Gastrocnemius medialis (tissue), 4 donors: ENCODE measurements around the gene SLC6A17. TPM values are rescaled to one million over a fixed set of nuclear protein-coding genes. Genes with fewer than 3 reads are reported as not detected.
A peak's percentile ranks its signal among the peaks of the same experiment; 100 is the strongest.

Experiments
- ATAC-seq, 2 donors: fragments of 150-250 bp; one replicate each; pipeline ENCODE4 v1.9.1; 2016
- DNase-seq, 2 donors: peaks; one replicate each; pipeline ENCODE4 v3.0.0-alpha.2; 2019
- H3K27ac ChIP-seq, 4 donors: fragments of 200-600 bp; sonication (generic); 1 replicate in 1 of 4; 2 replicates in 3 of 4; pipeline ENCODE4 v1.5.1; 2016 to 2018; ENCODE audit warnings: mild to moderate bottlenecking in 2 of 4, moderate library complexity in 1 of 4
- H3K27me3 ChIP-seq, 3 donors: fragments of 200-600 bp; sonication (generic) in 2 of 3; 1 replicate in 1 of 3; 2 replicates in 2 of 3; pipeline versions ENCODE4 v1.5.1 to v1.6.0; 2016 to 2019; ENCODE audit warnings: mild to moderate bottlenecking in 1 of 3, moderate library complexity in 1 of 3
- H3K36me3 ChIP-seq, 2 donors: fragments of 200-600 bp; sonication (generic) in 1 of 2; one replicate each; pipeline ENCODE4 v1.5.1; 2017 to 2018
- H3K4me1 ChIP-seq, 2 donors: fragments of 200-600 bp; sonication (generic) in 1 of 2; one replicate each; pipeline ENCODE4 v1.5.1; 2016 to 2017; ENCODE audit warnings: mild to moderate bottlenecking in 2 of 2
- H3K4me3 ChIP-seq, 4 donors: fragments of 200-600 bp; sonication (generic) in 3 of 4; 1 replicate in 1 of 4; 2 replicates in 3 of 4; pipeline ENCODE4 v1.5.1; 2016 to 2019; ENCODE audit warnings: mild to moderate bottlenecking in 2 of 4
- H3K9me3 ChIP-seq, 3 donors: fragments of 200-600 bp; sonication (generic) in 2 of 3; 1 replicate in 1 of 3; 2 replicates in 2 of 3; pipeline ENCODE4 v1.5.1; 2016 to 2019
- CTCF ChIP-seq, 5 experiments: fragments of 450-650 bp in 3 of 5; fragments of 200-600 bp in 2 of 5; sonication (generic) in 2 of 5; IDR thresholded peaks in 4 of 5; conservative IDR thresholded peaks in 1 of 5; 1 replicate in 4 of 5; 2 replicates in 1 of 5; pipeline ENCODE4 v1.5.1; 2016 to 2019; ENCODE audit warnings: antibody characterized with exemption in 5 of 5, mild to moderate bottlenecking in 3 of 5, moderate library complexity in 3 of 5
- POLR2A ChIP-seq, 2 donors: fragments of 450-650 bp; IDR thresholded peaks; one replicate each; pipeline ENCODE4 v1.6.1; 2017; ENCODE audit warnings: antibody characterized with exemption in 2 of 2, mild to moderate bottlenecking in 2 of 2, moderate library complexity in 2 of 2
- in situ Hi-C, 4 donors: fragments of 200-750 bp; cut with MboI; loops; one replicate each; pipeline versions ENCODE4 v1.15.0 to v1.8.0; 2017; ENCODE audit warnings: low sequenced_read_pairs in 4 of 4
- intact Hi-C: fragments of 100-400 bp; cut with DNase I; formaldehyde crosslinking; loops from one replicate; pipeline ENCODE4 v1.15.1; 2023; ENCODE audit warnings: low total_unique reads
- total RNA-seq, 4 donors: library from RNA; depleted of rRNA; stranded (reverse); fragments of >200 nt; gene quantifications; one replicate each; pipeline versions ENCODE4 v1.1.0 to v1.2.3, GENCODE V29; 2016

SLC6A17 gene
- total RNA-seq, 4 donors from 2014 or later = 0.02 to 0.03 TPM; not detected in 2

GRCh38 chr1:110208916-110209645, 58.8 kb downstream of the SLC6A17 start:
- Histone ChIP-seq H3K36me3 (no peaks in the 10 kb centered on the region), H3K27me3 (peaks cover 7 to 17% (median 14%) of the 10 kb centered on the region in 3 donors), H3K4me3 (peak overlapping the region; percentile 57 to 88 (median 68)), H3K9me3 (no peaks in the 10 kb centered on the region), H3K27ac (peak overlapping the region; percentile 75 to 85 (median 84)), H3K4me1 (peaks cover 5 to 7% of the 10 kb centered on the region in 2 donors)
- in situ Hi-C loops (loop anchor here in 1 of 4 donors (10.0 kb wide), 1 partner anchor 286 kb away; no protein-coding TSS in a partner anchor), intact Hi-C loops (loop anchor here (1.0 to 5.0 kb wide), 2 partner anchors 103 to 198 kb away; partner anchors contain the start of gene LAMTOR5)
- ATAC-seq (no peak), DNase-seq (no peak)
- TF ChIP-seq POLR2A (IDR thresholded peaks at IDR 0.05) (no peak), CTCF (IDR thresholded peaks at IDR 0.05 in 4 of 5, conservative IDR thresholded peaks at IDR 0.05 in 1 of 5) (no peak)

GRCh38 chr1:110209715-110210603, 59.7 kb downstream of the SLC6A17 start, which contains the start of gene KCNC4:
KCNC4 (plus strand) TSS chr1:110210314; CDS start chr1:110211500, 1,186 bp downstream.
- Histone ChIP-seq H3K4me1 (peaks cover 5 to 7% of the 10 kb centered on the region in 2 donors), H3K27me3 (peaks cover 7 to 17% (median 14%) of the 10 kb centered on the region in 3 donors), H3K36me3 (no peaks in the 10 kb centered on the region), H3K4me3 (peak within 1 kb of the TSS; percentile 57 to 88 (median 68)), H3K27ac (peak within 1 kb of the TSS; percentile 75 to 85 (median 84)), H3K9me3 (no peaks in the 10 kb centered on the region)
- intact Hi-C loops (loop anchor here (5.0 kb wide), 1 partner anchor 197 kb away; the partner anchor contains the start of gene LAMTOR5), in situ Hi-C loops (loop anchor here in 1 of 4 donors (10.0 kb wide), 1 partner anchor 285 kb away; no protein-coding TSS in a partner anchor)
- peak; percentile 65 to 67 for ATAC-seq
- peak; percentile 36 to 54 for TF ChIP-seq POLR2A (IDR thresholded peaks at IDR 0.05)
- peak in 1 of 5 experiments; percentile 5 for TF ChIP-seq CTCF (IDR thresholded peaks at IDR 0.05 in 4 of 5, conservative IDR thresholded peaks at IDR 0.05 in 1 of 5)
- peak; percentile 70 to 73 for DNase-seq

GRCh38 chr1:110210604-110211495, 60.6 kb downstream of the SLC6A17 start:
- intact Hi-C loops (no loop called here), in situ Hi-C loops (no loop called here)
- peaks cover 5 to 7% of the 10 kb centered on the region in 2 donors for H3K4me1 ChIP-seq
- H3K27me3 ChIP-seq = peaks cover 7 to 17% (median 14%) of the 10 kb centered on the region in 3 donors
- ATAC-seq (peak; percentile 25 to 27), DNase-seq (no peak)
- no peaks in the 10 kb centered on the region for H3K9me3 ChIP-seq
- no peak for TF ChIP-seq CTCF (IDR thresholded peaks at IDR 0.05 in 4 of 5, conservative IDR thresholded peaks at IDR 0.05 in 1 of 5)
- TF ChIP-seq POLR2A (IDR thresholded peaks at IDR 0.05) = no peak
- peak overlapping the region; percentile 75 to 85 (median 84) for H3K27ac ChIP-seq
- H3K36me3 ChIP-seq = no peaks in the 10 kb centered on the region
- H3K4me3 ChIP-seq = peak overlapping the region; percentile 57 to 88 (median 68)
